ENCODE results near the gene BCAP29.

DNA sequence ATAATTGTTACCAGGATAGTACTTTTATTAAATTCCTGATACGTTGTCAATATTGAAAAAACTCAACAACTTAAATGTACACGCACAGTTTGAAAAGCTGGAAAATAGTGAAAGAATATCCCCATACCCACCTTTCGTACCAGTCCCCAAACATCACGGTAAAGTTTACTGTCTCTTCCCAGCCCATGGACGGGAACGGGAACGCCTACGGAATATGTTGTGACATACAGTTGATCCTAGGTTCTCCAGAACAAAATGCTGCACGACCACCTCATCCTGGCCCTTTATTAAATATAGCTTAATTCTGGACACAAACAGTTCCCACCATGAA lies 527 bp upstream of the BCAP29 start:
- TF ChIP-seq, protein P1, sequence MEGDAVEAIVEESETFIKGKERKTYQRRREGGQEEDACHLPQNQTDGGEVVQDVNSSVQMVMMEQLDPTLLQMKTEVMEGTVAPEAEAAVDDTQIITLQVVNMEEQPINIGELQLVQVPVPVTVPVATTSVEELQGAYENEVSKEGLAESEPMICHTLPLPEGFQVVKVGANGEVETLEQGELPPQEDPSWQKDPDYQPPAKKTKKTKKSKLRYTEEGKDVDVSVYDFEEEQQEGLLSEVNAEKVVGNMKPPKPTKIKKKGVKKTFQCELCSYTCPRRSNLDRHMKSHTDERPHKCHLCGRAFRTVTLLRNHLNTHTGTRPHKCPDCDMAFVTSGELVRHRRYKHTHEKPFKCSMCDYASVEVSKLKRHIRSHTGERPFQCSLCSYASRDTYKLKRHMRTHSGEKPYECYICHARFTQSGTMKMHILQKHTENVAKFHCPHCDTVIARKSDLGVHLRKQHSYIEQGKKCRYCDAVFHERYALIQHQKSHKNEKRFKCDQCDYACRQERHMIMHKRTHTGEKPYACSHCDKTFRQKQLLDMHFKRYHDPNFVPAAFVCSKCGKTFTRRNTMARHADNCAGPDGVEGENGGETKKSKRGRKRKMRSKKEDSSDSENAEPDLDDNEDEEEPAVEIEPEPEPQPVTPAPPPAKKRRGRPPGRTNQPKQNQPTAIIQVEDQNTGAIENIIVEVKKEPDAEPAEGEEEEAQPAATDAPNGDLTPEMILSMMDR (optimal IDR thresholded peaks at IDR 0.05 in 1 of 3, IDR thresholded peaks at IDR 0.05 in 1 of 3, conservative IDR thresholded peaks at IDR 0.05 in 1 of 3; ENCODE audit: extremely low read depth in 1 of 3, insufficient read depth in 2 of 3, low read length in 3 of 3), result no peak
- no peak for TF ChIP-seq EZH2 (IDR thresholded peaks at IDR 0.05; ENCODE audit: low read length)
